Skin of body (tissue), 2 donors: ENCODE data around the gene BEND7. TPM values are rescaled to one million over a fixed set of nuclear protein-coding genes. Genes with fewer than 3 reads are reported as not detected.

Experiments
- DNase-seq: peaks from one replicate; lab custom pipeline; 2025; lab: John Stamatoyannopoulos, UW
- total RNA-seq: library from RNA; depleted of rRNA; stranded (reverse); fragments of >200 nt; gene quantifications from one replicate; pipeline ENCODE4 v1.2.3, GENCODE V29; 2014

BEND7 gene
- total RNA-seq, 1 donor from 2014 or later = 6.9 TPM

- DNase-seq = no peak
Observed at GRCh38 chr10:13521026-13521425, 7.8 kb downstream of the BEND7 start.

- no peak for DNase-seq
Observed at GRCh38 chr10:13520194-13520593, 8.6 kb downstream of the BEND7 start.

- DNase-seq = no peak
Observed at GRCh38 chr10:13518076-13518692, 10.6 kb downstream of the BEND7 start.

GRCh38 chr10:13517675-13518074 lies 11.1 kb downstream of the BEND7 start:
- no peak for DNase-seq

- DNase-seq = no peak
Observed at GRCh38 chr10:13516176-13516575, 12.6 kb downstream of the BEND7 start.

GRCh38 chr10:13515467-13515866 lies 13.3 kb downstream of the BEND7 start:
- DNase-seq = no peak

GRCh38 chr10:13514296-13514695 lies 14.5 kb downstream of the BEND7 start:
- no peak for DNase-seq

GRCh38 chr10:13512564-13512963 lies 16.2 kb downstream of the BEND7 start:
- no peak for DNase-seq

- no peak for DNase-seq
Observed at GRCh38 chr10:13511409-13511808, 17.4 kb downstream of the BEND7 start.

- no peak for DNase-seq
Observed at GRCh38 chr10:13505052-13505680, 23.6 kb downstream of the BEND7 start.

- peak; percentile 16 for DNase-seq
Observed at GRCh38 chr10:13503745-13504463, 24.9 kb downstream of the BEND7 start.

- DNase-seq = no peak
Observed at GRCh38 chr10:13502380-13502779, 26.4 kb downstream of the BEND7 start.

- no peak for DNase-seq
Observed at GRCh38 chr10:13500201-13500600, 28.6 kb downstream of the BEND7 start.

GRCh38 chr10:13499150-13499549 lies 29.7 kb downstream of the BEND7 start:
- DNase-seq = no peak

GRCh38 chr10:13496931-13497330 lies 31.9 kb downstream of the BEND7 start:
- no peak for DNase-seq

- DNase-seq = no peak
Observed at GRCh38 chr10:13496164-13496563, 32.6 kb downstream of the BEND7 start.

GRCh38 chr10:13492493-13493180 lies 36.2 kb downstream of the BEND7 start:
- DNase-seq = no peak

GRCh38 chr10:13491747-13492360 lies 37.0 kb downstream of the BEND7 start:
- DNase-seq = no peak

GRCh38 chr10:13490503-13490902 lies 38.3 kb downstream of the BEND7 start:
- DNase-seq = no peak

GRCh38 chr10:13489035-13489599 lies 39.7 kb downstream of the BEND7 start:
- no peak for DNase-seq

GRCh38 chr10:13485623-13486022 lies 43.2 kb downstream of the BEND7 start:
- no peak for DNase-seq
